SU-DHL-6 (cell line): ENCODE data around the gene ZWILCH.

Experiments
- H2AFZ ChIP-seq: fragments of 200-600 bp; sonication (generic); 2 replicates; pipeline ENCODE4 v1.6.1; 2014; ENCODE audit warnings: low read depth, mild to moderate bottlenecking, moderate library complexity, mixed read lengths, antibody characterized with exemption, low read length; ENCODE audit not compliant: severe bottlenecking
- H3F3A ChIP-seq: fragments of 200-600 bp; shearing (Covaris generic); 2 replicates; pipeline ENCODE4 v1.6.0; 2016; ENCODE audit warnings: antibody characterized with exemption, mild to moderate bottlenecking; ENCODE audit not compliant: insufficient read depth
- H3K27ac ChIP-seq: fragments of 200-600 bp; sonication (generic); 2 replicates; pipeline ENCODE4 v1.5.1; 2016; ENCODE audit warnings: low read depth, mild to moderate bottlenecking, low read length, moderate library complexity, mixed read lengths
- H3K27me3 ChIP-seq: fragments of 200-600 bp; sonication (generic), shearing (Covaris generic); 2 replicates; pipeline ENCODE4 v1.6.0; 2014; ENCODE audit warnings: mild to moderate bottlenecking, low read length
- H3K36me3 ChIP-seq: fragments of 200-600 bp; sonication (generic); 2 replicates; pipeline ENCODE4 v1.6.1; 2014; ENCODE audit warnings: mild to moderate bottlenecking, low read length, mixed read lengths
- H3K4me2 ChIP-seq: fragments of 300-600, 200-600 bp; shearing (Covaris generic), sonication (generic); 2 replicates; pipeline ENCODE4 v1.6.0; 2014; ENCODE audit warnings: low read length, low read depth, mild to moderate bottlenecking; ENCODE audit not compliant: poor library complexity, severe bottlenecking
- H3K4me3 ChIP-seq: fragments of 200-600 bp; sonication (generic); 2 replicates; pipeline ENCODE4 v1.5.1; 2014; ENCODE audit warnings: antibody characterized with exemption, low read length, mild to moderate bottlenecking, mixed read lengths; ENCODE audit not compliant: insufficient read depth, poor library complexity, severe bottlenecking
- H3K79me2 ChIP-seq: fragments of 200-600 bp; sonication (generic); 2 replicates; pipeline ENCODE4 v1.6.1; 2014; ENCODE audit warnings: mild to moderate bottlenecking, low read length, moderate library complexity; ENCODE audit not compliant: insufficient read depth
- H3K9ac ChIP-seq: fragments of 200-600 bp; sonication (generic); 2 replicates; pipeline ENCODE4 v1.7.0; 2014; ENCODE audit warnings: mild to moderate bottlenecking, low read length
- H3K9me2 ChIP-seq: fragments of 200-600 bp; sonication (generic); replicated peaks from 2 replicates; pipeline ENCODE4 v1.6.1; 2014; ENCODE audit warnings: low read length; ENCODE audit not compliant: insufficient read depth
- H3K9me3 ChIP-seq: fragments of 200-600 bp; sonication (generic); 2 replicates; pipeline ENCODE4 v1.6.1; 2014; ENCODE audit warnings: low read length, mixed read lengths; ENCODE audit not compliant: insufficient read depth
- H4K20me1 ChIP-seq: fragments of 200-600 bp; sonication (generic); 2 replicates; pipeline ENCODE4 v1.6.1; 2014; ENCODE audit warnings: low read depth, mild to moderate bottlenecking, antibody characterized with exemption, low read length, moderate library complexity, mixed read lengths
- EZH2phosphoT487 ChIP-seq: fragments of 200-600 bp; sonication (generic), shearing (Covaris generic); conservative IDR thresholded peaks from 2 replicates; pipeline ENCODE4 v1.6.1; 2018; ENCODE audit warnings: mild to moderate bottlenecking, antibody characterized with exemption, low read length, moderate library complexity, mixed read lengths
- TF ChIP-seq, protein P1 (sequence below): fragments of 200-600 bp; sonication (generic); IDR thresholded peaks from one replicate; pipeline ENCODE4 v1.5.1; 2017; ENCODE audit warnings: antibody characterized with exemption, mild to moderate bottlenecking, low read length, moderate library complexity; ENCODE audit not compliant: insufficient read depth, poor library complexity, severe bottlenecking

Gene ZWILCH

DNA sequence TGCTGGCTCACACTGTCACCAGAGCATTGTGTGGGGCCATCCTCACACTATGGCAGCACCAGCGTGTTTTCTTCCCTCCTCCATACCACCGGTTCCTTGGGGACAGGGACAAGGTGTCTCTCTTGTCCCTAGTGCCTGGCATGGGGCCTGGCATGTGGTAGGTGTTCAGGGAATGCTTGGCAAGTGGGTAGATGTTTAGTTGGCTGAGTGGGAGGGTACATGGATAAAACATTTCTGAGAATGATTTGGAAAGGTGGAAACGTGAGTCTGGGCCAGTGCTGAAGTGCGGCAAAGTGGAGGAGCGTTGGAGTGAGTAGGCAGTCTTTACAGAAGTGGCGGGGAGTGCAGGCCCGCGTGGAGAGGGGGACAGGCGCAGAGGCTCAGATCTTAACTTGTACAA lies 22.6 kb upstream of the ZWILCH start:
- Histone ChIP-seq H3K79me2 (no peaks in the 10 kb centered on the region; the same call in 1 of the 2 replicates), H3K36me3 (0 out of 2 replicates have a peak, but pooled peaks cover 2% of the 10 kb centered on the region), H3K4me2 (no peak overlapping the region), H3F3A (no peaks in the 10 kb centered on the region), H4K20me1 (no peaks in the 10 kb centered on the region), H2AFZ (no peak overlapping the region), H3K9me3 (no peaks in the 10 kb centered on the region), H3K27me3 (no peaks in the 10 kb centered on the region), H3K27ac (no peak overlapping the region), H3K4me3 (no peak overlapping the region), H3K9me2 (no peaks in the 10 kb centered on the region), H3K9ac (no peak overlapping the region)
- TF ChIP-seq, protein P1, sequence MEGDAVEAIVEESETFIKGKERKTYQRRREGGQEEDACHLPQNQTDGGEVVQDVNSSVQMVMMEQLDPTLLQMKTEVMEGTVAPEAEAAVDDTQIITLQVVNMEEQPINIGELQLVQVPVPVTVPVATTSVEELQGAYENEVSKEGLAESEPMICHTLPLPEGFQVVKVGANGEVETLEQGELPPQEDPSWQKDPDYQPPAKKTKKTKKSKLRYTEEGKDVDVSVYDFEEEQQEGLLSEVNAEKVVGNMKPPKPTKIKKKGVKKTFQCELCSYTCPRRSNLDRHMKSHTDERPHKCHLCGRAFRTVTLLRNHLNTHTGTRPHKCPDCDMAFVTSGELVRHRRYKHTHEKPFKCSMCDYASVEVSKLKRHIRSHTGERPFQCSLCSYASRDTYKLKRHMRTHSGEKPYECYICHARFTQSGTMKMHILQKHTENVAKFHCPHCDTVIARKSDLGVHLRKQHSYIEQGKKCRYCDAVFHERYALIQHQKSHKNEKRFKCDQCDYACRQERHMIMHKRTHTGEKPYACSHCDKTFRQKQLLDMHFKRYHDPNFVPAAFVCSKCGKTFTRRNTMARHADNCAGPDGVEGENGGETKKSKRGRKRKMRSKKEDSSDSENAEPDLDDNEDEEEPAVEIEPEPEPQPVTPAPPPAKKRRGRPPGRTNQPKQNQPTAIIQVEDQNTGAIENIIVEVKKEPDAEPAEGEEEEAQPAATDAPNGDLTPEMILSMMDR, result no peak
- no peak for TF ChIP-seq EZH2phosphoT487

DNA sequence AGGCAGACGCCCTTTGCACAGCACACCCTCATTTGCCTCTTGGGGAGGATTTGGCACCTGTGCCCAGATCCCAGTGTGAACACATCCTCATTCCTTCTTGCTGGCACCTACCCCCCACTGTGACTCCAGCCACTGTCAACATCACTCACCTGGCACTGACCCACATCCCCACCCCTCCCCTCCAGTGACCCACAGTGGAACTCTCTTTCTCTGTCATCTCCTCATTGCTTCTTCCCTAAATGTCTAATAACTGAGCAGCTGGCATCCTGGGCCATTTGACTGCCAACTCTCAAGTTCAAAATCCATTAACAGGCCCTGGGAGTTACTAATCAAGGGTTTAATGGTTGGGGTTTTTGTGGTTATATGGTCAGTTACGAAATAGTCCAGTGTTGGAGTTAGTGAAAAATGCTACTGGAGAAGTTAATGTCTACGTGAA lies 22.0 kb upstream of the ZWILCH start:
- no peaks in the 10 kb centered on the region; the same call in 1 of the 2 replicates for H3K79me2 ChIP-seq
- no peak overlapping the region for H3K9ac ChIP-seq
- no peak overlapping the region for H2AFZ ChIP-seq
- TF ChIP-seq EZH2phosphoT487, result no peak
- TF ChIP-seq, protein P1, result no peak
- H4K20me1 ChIP-seq, result no peaks in the 10 kb centered on the region
- no peaks in the 10 kb centered on the region for H3F3A ChIP-seq
- no peaks in the 10 kb centered on the region for H3K27me3 ChIP-seq
- 0 out of 2 replicates have a peak, but pooled peaks cover 2% of the 10 kb centered on the region for H3K36me3 ChIP-seq
- H3K9me3 ChIP-seq, result no peaks in the 10 kb centered on the region
- no peak overlapping the region for H3K4me3 ChIP-seq
- no peak overlapping the region for H3K4me2 ChIP-seq
- no peaks in the 10 kb centered on the region for H3K9me2 ChIP-seq
- no peak overlapping the region for H3K27ac ChIP-seq

DNA sequence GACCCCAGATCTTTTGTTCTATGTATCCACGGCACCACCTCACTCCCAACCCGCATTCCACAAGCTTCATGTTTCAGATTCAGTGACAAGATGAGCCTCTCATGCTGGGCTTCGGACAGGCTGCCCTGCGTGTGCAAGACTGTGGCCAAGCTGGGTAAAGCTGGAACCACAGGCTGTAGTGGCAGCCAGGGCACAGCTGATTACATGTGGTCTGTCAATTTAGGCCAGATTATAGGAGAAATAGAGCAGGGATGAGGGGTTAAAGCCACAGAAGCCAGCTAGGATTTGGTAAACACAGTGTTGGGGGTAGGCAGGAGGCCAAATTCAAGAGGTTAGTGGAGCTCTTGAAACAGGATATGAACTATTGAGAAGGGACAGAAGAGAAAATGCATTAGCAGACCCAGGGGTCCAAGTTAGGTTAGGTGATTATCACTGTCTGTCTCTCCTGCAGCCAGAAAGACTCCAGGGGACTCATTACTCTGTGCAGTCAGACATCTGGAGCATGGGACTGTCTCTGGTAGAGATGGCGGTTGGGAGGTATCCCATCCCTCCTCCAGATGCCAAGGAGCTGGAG lies 20.5 kb upstream of the ZWILCH start:
- Histone ChIP-seq H3K9ac (no peak overlapping the region), H4K20me1 (no peaks in the 10 kb centered on the region), H3K27ac (no peak overlapping the region), H3K79me2 (no peaks in the 10 kb centered on the region), H3K9me2 (no peaks in the 10 kb centered on the region), H3K9me3 (no peaks in the 10 kb centered on the region), H3K4me2 (no peak overlapping the region), H3F3A (no peaks in the 10 kb centered on the region), H3K27me3 (no peaks in the 10 kb centered on the region), H3K36me3 (0 out of 2 replicates have a peak, but pooled peaks cover 2% of the 10 kb centered on the region), H3K4me3 (no peak overlapping the region), H2AFZ (no peak overlapping the region)
- TF ChIP-seq, protein P1, result no peak
- TF ChIP-seq EZH2phosphoT487, result no peak
